ENCODE measurements around the gene B3GALT2.

The B3GALT2 gene

DNA sequence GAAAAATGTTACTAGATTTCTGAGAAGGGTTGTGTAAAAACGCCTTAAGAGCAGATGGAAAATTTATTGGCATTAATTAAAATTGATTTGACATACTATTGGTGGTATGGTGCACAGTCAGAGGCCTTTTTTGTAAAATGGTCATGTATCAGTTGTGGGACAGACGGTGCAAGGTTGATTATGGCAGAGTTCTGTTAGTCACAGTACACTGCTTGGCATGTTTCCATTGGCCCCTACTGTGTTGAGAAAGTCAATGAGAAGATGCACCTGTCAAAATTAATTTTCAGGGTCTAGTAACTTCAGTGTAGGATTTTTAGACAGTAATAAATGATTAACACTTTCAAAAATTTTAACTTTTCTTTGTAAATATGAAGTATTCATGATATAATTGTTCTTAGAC, 4.4 kb downstream of the B3GALT2 start:
- no peak for DNase-seq (ENCODE audit: low spot score)

DNA sequence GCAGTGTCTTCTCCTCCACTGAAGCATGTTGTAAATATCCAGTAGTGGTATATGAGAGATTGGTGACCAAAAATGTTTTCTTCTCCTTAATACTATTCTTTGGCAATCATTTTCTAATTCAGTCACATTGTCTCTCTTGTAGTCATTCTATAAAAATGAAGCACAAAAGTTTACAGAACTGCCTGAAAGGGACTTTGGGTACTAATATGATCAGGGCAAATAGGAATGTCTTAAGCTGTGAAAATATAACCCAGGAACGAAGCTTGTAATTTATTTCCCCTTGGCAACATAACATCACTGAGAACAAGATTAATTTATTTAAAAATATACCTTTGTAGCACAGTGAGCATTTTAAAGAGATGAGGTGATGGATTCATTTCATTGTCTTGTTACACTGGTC, 4.9 kb downstream of the B3GALT2 start:
- DNase-seq (ENCODE audit: low spot score), result no peak

DNA sequence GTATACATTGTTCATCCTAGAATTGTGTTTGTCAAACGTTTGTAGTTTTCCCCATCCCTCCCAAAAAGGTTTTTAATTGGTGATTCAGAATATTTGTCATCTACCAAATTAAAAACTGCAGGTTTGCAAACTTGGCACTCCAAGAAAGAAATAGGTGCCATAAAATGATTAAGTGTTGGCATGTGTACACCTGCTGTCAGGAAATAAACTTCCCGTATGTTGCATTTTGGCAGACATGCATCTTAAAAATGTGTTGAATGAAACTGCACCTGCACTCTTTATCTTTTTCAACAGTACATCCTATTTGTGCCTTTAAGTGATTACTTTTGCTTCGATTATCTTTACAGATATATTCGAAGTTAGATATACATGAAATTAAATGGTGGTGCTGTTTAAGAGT, 7.3 kb downstream of the B3GALT2 start:
- no peak for DNase-seq (ENCODE audit: low spot score)

DNA sequence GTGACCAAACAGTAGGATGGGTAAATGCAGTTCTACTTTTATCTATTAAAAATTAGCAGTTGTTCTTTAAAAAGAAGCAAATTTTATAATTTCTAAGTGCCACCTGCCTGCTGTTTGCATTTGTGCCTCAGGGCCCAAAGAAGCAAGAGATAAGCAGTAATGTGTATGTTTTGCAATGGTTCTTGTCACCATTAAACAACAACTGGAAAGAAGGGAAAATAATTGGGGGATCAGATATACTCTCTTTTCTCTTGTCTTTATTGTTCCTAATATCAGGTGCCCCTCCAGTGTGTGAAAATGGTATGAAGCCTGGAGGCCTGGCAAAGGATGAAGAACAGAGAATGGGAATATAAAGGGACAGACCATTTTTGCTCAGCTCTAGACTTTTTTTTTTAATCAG, 9.6 kb downstream of the B3GALT2 start:
- DNase-seq (ENCODE audit: low spot score), result no peak

DNA sequence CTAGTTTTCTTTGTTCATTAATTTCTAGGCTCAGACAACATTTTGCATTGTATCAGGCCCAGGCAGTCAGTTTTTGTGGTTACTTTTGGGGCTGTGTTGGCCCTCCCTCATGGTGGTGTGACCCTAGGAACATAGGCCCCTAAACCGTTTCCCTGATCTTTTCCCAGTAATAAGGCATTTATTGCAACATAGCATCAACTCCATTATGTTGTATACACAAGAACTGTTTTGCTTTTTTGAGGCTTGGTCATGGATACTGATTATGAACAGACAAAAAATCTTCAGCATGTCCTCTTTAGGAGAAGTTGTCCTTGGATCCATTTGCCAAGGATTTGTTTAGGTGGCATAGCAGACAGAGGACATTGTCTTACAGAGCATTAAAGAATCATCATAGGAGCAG, 10.3 kb downstream of the B3GALT2 start:
- DNase-seq (ENCODE audit: low spot score), result no peak

DNA sequence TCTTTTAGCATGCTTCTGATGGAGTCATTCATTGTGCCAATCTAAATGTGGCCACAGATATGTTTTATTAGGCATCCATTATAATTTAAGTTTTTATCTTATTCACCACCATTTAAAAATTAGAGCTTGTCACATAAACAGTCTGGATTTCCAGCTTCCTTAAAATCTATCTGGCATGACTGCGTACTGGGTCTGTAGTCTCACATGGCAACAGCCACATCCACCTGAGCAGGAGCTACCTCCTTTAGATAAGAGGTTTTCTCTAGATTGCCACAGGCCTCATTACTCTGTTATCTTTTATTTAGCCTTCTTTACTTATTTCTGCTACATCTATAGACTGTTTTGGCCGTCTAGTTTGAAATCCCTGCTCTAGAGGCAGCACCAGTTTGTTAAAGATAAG, 29.1 kb downstream of the B3GALT2 start:
- no peak for DNase-seq (ENCODE audit: low spot score)

DNA sequence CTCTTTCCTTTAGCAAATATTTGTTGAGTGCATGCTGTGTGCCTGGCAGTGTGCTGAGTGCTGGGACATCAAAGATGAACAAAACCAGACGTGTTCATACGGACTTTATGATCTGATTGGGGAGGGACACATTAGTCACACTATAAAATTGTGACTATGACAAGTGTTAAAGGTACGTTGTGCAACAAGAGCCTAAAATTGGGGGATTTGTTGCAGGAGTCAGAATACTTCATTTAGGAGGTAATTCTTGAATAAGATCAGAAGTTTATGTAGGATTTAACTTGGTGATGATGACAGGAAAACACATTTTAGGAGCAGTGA, 29.6 kb downstream of the B3GALT2 start:
- no peak for DNase-seq (ENCODE audit: low spot score)

DNA sequence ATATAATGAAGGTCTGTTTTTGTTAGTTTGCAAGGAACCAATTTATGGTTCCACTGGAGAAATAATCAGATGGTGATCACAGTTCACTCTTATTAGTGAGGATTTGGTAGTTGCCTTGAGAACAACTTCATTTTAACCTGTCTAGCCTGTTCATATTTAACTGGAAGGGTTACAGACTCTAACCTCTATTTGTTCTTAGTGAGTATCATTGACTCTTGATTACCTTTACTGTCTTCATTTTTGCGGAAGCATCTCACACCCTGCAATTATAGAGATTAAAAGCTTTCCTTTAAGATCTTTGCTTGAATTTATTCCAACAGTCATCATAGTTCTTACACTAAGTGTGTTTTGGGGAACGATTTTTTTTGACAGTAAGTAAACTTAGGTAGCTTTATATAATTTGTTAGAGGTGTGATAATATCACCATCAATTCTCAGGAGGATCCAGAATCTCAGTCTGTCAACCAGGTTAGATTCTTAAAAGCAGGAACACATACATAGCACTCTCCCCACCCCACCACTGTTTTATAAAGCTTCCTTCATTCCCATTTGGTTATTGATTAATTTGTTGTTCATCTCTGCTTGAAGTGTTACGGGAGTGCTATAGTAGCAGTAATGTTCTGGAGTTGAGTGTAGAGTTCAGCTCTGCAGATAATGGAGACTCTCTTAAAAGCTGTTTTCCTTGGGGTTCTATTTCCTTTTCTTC, 30.1 kb downstream of the B3GALT2 start:
- no peak for DNase-seq (ENCODE audit: low spot score)

DNA sequence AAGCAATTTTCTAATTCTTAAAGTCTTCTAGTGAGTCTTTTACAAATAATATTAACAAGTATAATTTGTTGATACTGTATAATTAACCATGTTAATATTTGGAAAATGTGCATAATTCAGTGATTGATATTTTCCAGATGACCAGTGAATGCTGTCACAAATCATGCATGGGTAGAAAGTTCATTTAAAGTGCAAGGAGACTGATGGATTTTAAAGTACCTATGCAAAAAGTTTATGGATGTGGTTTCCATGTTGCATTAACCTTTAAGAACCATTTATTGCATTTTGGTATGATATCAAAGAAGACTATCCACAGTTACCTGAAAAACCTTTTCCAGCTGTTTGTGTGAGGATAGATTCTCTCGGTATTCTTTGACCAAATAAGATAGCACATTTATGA, 41.4 kb downstream of the B3GALT2 start:
- no peak for DNase-seq (ENCODE audit: low spot score)

DNA sequence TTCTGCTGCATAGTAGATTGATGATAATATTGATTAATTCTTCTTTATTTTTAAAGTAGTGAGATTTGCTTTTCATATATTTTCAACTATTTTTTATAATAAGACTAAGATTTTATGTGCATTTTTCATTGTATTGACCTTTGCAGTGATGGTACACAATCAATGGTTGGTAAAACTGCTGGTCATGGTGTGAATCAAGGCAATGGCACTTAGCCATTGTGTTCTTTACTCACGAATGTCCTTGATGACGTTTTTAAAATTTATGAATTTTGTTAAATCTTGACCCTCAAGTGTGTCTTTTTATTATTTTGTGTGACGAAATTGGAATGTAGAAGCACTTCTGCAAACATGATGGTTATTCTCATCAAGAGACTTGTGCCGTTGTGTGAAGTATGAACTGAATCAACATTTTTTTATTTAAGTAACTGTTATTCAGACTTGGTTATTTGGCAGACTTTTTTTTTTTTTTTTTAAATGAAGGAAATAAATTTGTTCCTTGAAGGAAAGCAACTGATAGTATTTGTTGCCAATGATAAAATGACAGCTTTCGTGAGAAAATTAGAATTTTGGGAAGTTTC, 42.0 kb downstream of the B3GALT2 start:
- DNase-seq (ENCODE audit: low spot score), result no peak

DNA sequence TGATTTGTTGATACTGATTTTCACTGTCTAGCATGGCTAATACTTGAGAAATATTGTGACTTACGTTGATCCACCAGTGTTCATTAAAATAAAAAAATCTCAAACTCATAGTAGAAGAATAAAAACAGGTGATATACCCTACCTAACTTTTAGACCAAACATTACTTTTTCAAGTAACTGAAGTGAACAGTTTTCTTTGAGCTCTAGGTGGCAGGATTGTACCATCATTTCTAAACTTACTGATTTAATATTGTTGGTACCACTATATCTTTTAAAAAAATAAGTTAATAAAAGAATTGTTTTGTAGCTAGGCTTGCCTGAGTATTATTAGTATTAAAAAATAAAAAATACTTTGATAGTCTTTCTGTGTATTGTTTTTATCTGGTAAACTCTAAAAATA, 43.1 kb downstream of the B3GALT2 start:
- DNase-seq (ENCODE audit: low spot score), result no peak

DNA sequence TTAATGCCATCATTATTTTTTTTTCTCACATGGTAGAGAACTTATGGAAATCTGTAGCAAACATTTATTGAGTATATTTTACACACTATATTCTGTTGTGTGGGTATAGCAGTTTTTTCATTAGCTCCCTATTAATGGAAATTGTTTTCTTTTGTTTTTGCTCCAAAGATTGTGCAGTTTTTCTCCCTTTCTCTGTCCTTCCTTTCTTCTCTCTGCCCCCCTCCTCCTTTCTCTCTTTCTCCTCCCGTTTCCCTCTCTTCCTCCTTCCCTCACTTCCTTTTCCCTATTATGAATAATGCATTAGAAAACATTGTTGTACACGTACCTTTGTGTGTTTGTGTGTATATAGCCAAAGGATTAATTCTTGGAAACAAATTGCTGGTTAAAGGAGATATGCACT, 44.0 kb downstream of the B3GALT2 start:
- DNase-seq (ENCODE audit: low spot score), result no peak

DNA sequence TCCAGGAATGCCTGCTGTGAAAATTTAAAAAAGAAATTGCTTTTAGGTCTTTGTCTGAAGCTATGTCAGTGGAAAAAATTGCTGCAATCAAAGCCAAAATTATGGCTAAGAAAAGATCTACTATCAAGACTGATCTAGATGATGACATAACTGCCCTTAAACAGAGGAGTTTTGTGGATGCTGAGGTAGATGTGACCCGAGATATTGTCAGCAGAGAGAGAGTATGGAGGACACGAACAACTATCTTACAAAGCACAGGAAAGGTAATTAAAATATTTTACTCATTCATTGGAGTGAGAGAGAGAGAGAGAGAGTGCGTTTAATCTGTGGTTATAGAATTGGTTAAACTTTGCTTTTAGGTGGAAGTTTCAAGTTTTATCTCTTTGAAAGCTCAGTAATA, 44.6 kb downstream of the B3GALT2 start:
- DNase-seq (ENCODE audit: low spot score), result no peak

DNA sequence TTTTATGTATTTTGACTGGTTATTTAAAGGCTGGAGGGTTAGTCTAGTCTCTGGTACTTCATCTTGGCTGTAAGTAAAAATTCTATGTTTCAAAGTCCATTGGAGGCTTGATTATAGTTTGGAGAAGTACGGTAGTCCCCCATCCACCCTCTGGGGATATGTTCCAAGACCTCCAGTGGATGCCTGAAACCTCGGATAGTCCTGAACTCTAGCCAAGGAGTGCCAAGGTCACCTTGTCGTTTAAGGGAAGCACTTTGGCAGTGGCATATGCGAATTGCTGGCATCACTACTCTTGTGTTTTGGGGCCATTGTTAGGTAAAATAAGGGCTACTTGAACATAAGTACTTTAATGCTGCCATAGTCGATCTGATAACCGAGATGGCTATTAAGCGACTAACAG, 46.2 kb downstream of the B3GALT2 start:
- no peak for DNase-seq (ENCODE audit: low spot score)

DNA sequence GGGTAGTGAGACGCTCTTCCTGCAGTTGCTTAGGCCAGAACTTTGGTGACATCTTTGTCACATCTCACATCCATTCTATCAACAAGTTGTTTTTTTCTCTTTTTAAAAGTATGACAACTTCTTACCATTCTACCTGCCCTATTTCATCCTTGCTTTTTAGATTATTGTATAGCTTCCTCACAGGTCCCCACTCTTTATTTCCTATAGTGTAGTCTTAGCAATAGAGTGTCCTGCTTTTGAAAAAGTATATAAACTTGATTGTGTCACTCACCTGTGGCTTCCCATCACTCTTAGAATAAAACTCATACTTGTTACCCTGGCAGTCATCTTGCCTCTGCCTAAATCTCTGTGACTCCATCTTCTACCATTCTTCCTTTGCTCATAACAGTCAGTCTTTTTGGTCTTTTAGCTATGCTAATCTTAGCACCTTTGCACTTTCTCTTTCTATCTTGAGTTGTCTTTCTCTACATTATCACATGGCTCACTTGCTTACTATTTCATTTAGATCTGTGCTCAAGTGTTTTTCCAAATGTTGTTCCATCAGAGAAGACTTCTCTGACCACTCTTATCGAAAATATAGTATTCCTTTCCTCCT, 55.0 kb downstream of the B3GALT2 start:
- no peak for DNase-seq (ENCODE audit: low spot score)

Small RNAs within 50 kb of the gene (small RNA-seq; reads per million reads assigned to genes)
- gene MIR1278, result 0 reads per million in 2 experiments
